Activated CD8-positive, alpha-beta memory T cell treated with anti-CD3 and anti-CD28 coated beads, Interleukin-2, amount 10 ng/mL, durations not matched to agents 7 days and 5 days (primary cell): ENCODE measurements around the gene HLA-B. TPM values are rescaled to one million over a fixed set of nuclear protein-coding genes. Genes with fewer than 3 reads are reported as not detected.

Source experiments
- ATAC-seq: fragments of 150-1000 bp; cut with Tn5 transposase; one replicate; pipeline ENCODE4 v1.10.0; 2021; ENCODE audit warnings: moderate library complexity
- CTCF ChIA-PET: fragments of 350-600 bp; sonication (Branson Sonifier 250); formaldehyde crosslinking; loops from one replicate; lab custom pipeline; 2021; ENCODE audit warnings: antibody characterized with exemption; lab: Charles Lee
- DNase-seq: peaks from one replicate; pipeline ENCODE4 v3.0.0-alpha.2; 2020
- H3K27ac Mint-ChIP-seq: one replicate; pipeline ENCODE4 v1.8.0; 2021; ENCODE audit warnings: mild to moderate bottlenecking, mixed read lengths
- H3K27me3 Mint-ChIP-seq: one replicate; pipeline ENCODE4 v1.8.0; 2021; ENCODE audit warnings: mixed read lengths
- H3K36me3 Mint-ChIP-seq: one replicate; pipeline ENCODE4 v1.8.0; 2021; ENCODE audit warnings: mild to moderate bottlenecking, mixed read lengths
- H3K4me1 Mint-ChIP-seq: one replicate; pipeline ENCODE4 v1.8.0; 2021; ENCODE audit warnings: mixed read lengths
- H3K4me3 Mint-ChIP-seq: one replicate; pipeline ENCODE4 v1.8.0; 2021; ENCODE audit warnings: mild to moderate bottlenecking, moderate library complexity, mixed read lengths
- H3K9me3 Mint-ChIP-seq: one replicate; pipeline ENCODE4 v1.8.0; 2022; ENCODE audit warnings: low read depth, mixed read lengths
- total RNA-seq, 2 experiments: library from RNA; stranded (reverse); gene quantifications; one replicate each; pipeline ENCODE4 v1.2.3, GENCODE V29; 2021

The HLA-B gene
- total RNA-seq, 2 experiments from 2014 or later = 4,786 to 5,045 TPM

- peaks cover 4% of the 10 kb centered on the region for H3K36me3 Mint-ChIP-seq
- no peaks in the 10 kb centered on the region for H3K4me1 Mint-ChIP-seq
- H3K27me3 Mint-ChIP-seq = peaks cover 10% of the 10 kb centered on the region
- no peak overlapping the region for H3K4me3 Mint-ChIP-seq
- CTCF ChIA-PET = interaction anchor here (0.8 kb wide), 1 partner anchor 21 kb away, joined by 5 read pairs; no protein-coding TSS in a partner anchor
- ATAC-seq (no peak), DNase-seq (no peak)
- peaks cover 6% of the 10 kb centered on the region for H3K9me3 Mint-ChIP-seq
- no peak overlapping the region for H3K27ac Mint-ChIP-seq
These were observed 11.8 kb downstream of the HLA-B start for GRCh38 chr6:31345026-31345730.

- Mint-ChIP-seq H3K9me3 (peaks cover 35% of the 10 kb centered on the region), H3K36me3 (peaks cover 42% of the 10 kb centered on the region), H3K27me3 (peaks cover 11% of the 10 kb centered on the region), H3K27ac (no peak overlapping the region), H3K4me3 (no peak overlapping the region), H3K4me1 (no peaks in the 10 kb centered on the region)
- CTCF ChIA-PET = no interaction called here
- DNase-seq (no peak), ATAC-seq (no peak)
These were observed 16.8 kb downstream of the HLA-B start for GRCh38 chr6:31340228-31340627.

GRCh38 chr6:31339210-31339609, 17.8 kb downstream of the HLA-B start:
- Mint-ChIP-seq H3K9me3 (peaks cover 41% of the 10 kb centered on the region), H3K27me3 (peaks cover 14% of the 10 kb centered on the region), H3K4me3 (no peak overlapping the region), H3K36me3 (peaks cover 48% of the 10 kb centered on the region), H3K27ac (no peak overlapping the region), H3K4me1 (no peaks in the 10 kb centered on the region)
- CTCF ChIA-PET = no interaction called here
- no peak for DNase-seq
- ATAC-seq = no peak

- DNase-seq (no peak), ATAC-seq (no peak)
- CTCF ChIA-PET = interaction anchor here (1.3 kb wide), 1 partner anchor 13 kb away, joined by 3 read pairs; no protein-coding TSS in a partner anchor
- peaks cover 17% of the 10 kb centered on the region for H3K4me1 Mint-ChIP-seq
- peaks cover 52% of the 10 kb centered on the region for H3K36me3 Mint-ChIP-seq
- peaks cover 12% of the 10 kb centered on the region for H3K27me3 Mint-ChIP-seq
- H3K27ac Mint-ChIP-seq = peak overlapping the region; percentile 62
- H3K9me3 Mint-ChIP-seq = peaks cover 46% of the 10 kb centered on the region
- no peak overlapping the region for H3K4me3 Mint-ChIP-seq
These were observed 20.0 kb downstream of the HLA-B start for GRCh38 chr6:31336896-31337496.

- Mint-ChIP-seq H3K4me3 (no peak overlapping the region), H3K27me3 (peaks cover 25% of the 10 kb centered on the region), H3K9me3 (peaks cover 57% of the 10 kb centered on the region), H3K4me1 (peaks cover 17% of the 10 kb centered on the region), H3K27ac (peak overlapping the region; percentile 43), H3K36me3 (peaks cover 56% of the 10 kb centered on the region)
- DNase-seq (peak; percentile 72), ATAC-seq (peak; percentile 92)
- CTCF ChIA-PET = interaction anchor here (1.3 kb wide), 1 partner anchor 34 kb away, joined by 4 read pairs; no protein-coding TSS in a partner anchor
These were observed 24.1 kb downstream of the HLA-B start for GRCh38 chr6:31332637-31333602.

GRCh38 chr6:31328355-31328960, 28.5 kb downstream of the HLA-B start:
- Mint-ChIP-seq H3K27me3 (peaks cover 19% of the 10 kb centered on the region), H3K36me3 (peaks cover 36% of the 10 kb centered on the region), H3K4me3 (no peak overlapping the region), H3K27ac (peak overlapping the region; percentile 56), H3K4me1 (peaks cover 14% of the 10 kb centered on the region), H3K9me3 (peaks cover 32% of the 10 kb centered on the region)
- no peak for ATAC-seq
- no peak for DNase-seq
- CTCF ChIA-PET = no interaction called here

GRCh38 chr6:31321820-31322219, 35.2 kb downstream of the HLA-B start:
- Mint-ChIP-seq H3K9me3 (peaks cover 6% of the 10 kb centered on the region), H3K4me3 (no peak overlapping the region), H3K27ac (no peak overlapping the region), H3K27me3 (peaks cover 46% of the 10 kb centered on the region), H3K4me1 (no peaks in the 10 kb centered on the region), H3K36me3 (peaks cover 9% of the 10 kb centered on the region)
- no peak for DNase-seq
- CTCF ChIA-PET = no interaction called here
- ATAC-seq = no peak

GRCh38 chr6:31321005-31321707, 35.8 kb downstream of the HLA-B start:
- peaks cover 49% of the 10 kb centered on the region for H3K27me3 Mint-ChIP-seq
- no peak overlapping the region for H3K27ac Mint-ChIP-seq
- no peak overlapping the region for H3K4me3 Mint-ChIP-seq
- H3K36me3 Mint-ChIP-seq = peaks cover 9% of the 10 kb centered on the region
- H3K4me1 Mint-ChIP-seq = no peaks in the 10 kb centered on the region
- DNase-seq = no peak
- no peak for ATAC-seq
- peaks cover 6% of the 10 kb centered on the region for H3K9me3 Mint-ChIP-seq
- CTCF ChIA-PET = no interaction called here

- no peak for DNase-seq
- CTCF ChIA-PET = no interaction called here
- Mint-ChIP-seq H3K36me3 (no peaks in the 10 kb centered on the region), H3K4me3 (no peak overlapping the region), H3K27ac (no peak overlapping the region), H3K27me3 (peaks cover 59% of the 10 kb centered on the region), H3K9me3 (no peaks in the 10 kb centered on the region), H3K4me1 (no peaks in the 10 kb centered on the region)
- no peak for ATAC-seq
These were observed 39.9 kb downstream of the HLA-B start for GRCh38 chr6:31317036-31317435.

- H3K27ac Mint-ChIP-seq = no peak overlapping the region
- CTCF ChIA-PET = no interaction called here
- no peaks in the 10 kb centered on the region for H3K36me3 Mint-ChIP-seq
- ATAC-seq (no peak), DNase-seq (no peak)
- H3K27me3 Mint-ChIP-seq = peaks cover 53% of the 10 kb centered on the region
- H3K9me3 Mint-ChIP-seq = no peaks in the 10 kb centered on the region
- H3K4me3 Mint-ChIP-seq = no peak overlapping the region
- peaks cover 7% of the 10 kb centered on the region for H3K4me1 Mint-ChIP-seq
These were observed 47.3 kb downstream of the HLA-B start for GRCh38 chr6:31309641-31310040.

- no peak for ATAC-seq
- Mint-ChIP-seq H3K27ac (no peak overlapping the region), H3K27me3 (peaks cover 51% of the 10 kb centered on the region), H3K4me3 (no peak overlapping the region), H3K9me3 (no peaks in the 10 kb centered on the region), H3K36me3 (no peaks in the 10 kb centered on the region), H3K4me1 (peaks cover 7% of the 10 kb centered on the region)
- DNase-seq = no peak
- CTCF ChIA-PET = no interaction called here
These were observed 48.2 kb downstream of the HLA-B start for GRCh38 chr6:31308845-31309175.

- peaks cover 7% of the 10 kb centered on the region for H3K4me1 Mint-ChIP-seq
- no peaks in the 10 kb centered on the region for H3K36me3 Mint-ChIP-seq
- CTCF ChIA-PET = no interaction called here
- H3K9me3 Mint-ChIP-seq = no peaks in the 10 kb centered on the region
- DNase-seq (peak; percentile 60), ATAC-seq (peak; percentile 78)
- no peak overlapping the region for H3K4me3 Mint-ChIP-seq
- H3K27ac Mint-ChIP-seq = no peak overlapping the region
- H3K27me3 Mint-ChIP-seq = peaks cover 54% of the 10 kb centered on the region
These were observed 48.7 kb downstream of the HLA-B start for GRCh38 chr6:31308050-31308844.
